ENCODE measurements around the gene MAP2K5.

The MAP2K5 gene

GRCh38 chr15:67836955-67837354, 294.5 kb downstream of the MAP2K5 start:
- DNase-seq (ENCODE audit: low read depth): no peak
- H3K4me3 ChIP-seq (ENCODE audit: low read depth, low read length): no peak overlapping the region
- TF ChIP-seq, protein P1, sequence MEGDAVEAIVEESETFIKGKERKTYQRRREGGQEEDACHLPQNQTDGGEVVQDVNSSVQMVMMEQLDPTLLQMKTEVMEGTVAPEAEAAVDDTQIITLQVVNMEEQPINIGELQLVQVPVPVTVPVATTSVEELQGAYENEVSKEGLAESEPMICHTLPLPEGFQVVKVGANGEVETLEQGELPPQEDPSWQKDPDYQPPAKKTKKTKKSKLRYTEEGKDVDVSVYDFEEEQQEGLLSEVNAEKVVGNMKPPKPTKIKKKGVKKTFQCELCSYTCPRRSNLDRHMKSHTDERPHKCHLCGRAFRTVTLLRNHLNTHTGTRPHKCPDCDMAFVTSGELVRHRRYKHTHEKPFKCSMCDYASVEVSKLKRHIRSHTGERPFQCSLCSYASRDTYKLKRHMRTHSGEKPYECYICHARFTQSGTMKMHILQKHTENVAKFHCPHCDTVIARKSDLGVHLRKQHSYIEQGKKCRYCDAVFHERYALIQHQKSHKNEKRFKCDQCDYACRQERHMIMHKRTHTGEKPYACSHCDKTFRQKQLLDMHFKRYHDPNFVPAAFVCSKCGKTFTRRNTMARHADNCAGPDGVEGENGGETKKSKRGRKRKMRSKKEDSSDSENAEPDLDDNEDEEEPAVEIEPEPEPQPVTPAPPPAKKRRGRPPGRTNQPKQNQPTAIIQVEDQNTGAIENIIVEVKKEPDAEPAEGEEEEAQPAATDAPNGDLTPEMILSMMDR (IDR thresholded peaks at IDR 0.05; ENCODE audit: control insufficient read depth, extremely low read depth, insufficient read depth): no peak

DNA sequence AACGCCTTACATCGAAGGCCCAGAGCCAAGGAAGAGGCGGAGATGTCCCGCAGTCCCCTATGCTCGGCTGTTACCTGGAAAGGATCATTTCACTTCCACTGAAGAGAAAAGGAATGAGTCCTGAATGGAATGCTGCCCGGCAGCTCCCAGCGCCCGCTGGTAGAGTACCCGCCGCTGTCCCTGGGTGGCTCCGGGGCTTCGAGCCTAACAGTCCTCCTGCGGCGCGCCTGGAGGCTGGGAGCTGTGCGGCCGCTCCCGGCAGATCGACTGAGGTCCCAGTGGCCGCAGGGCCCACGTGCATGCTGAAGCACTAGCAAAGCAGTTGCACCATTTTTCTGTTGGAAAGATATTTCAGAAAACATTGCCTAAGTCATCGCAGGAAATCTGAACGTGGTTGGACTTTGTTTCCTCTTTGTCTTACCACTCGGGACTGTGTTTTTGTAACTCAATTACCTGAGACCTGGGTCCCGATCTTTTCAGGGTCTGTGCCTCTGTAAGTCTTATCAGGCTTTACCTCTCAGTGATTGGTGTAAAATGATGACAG, 296.4 kb downstream of the MAP2K5 start:
- TF ChIP-seq, protein P1 (IDR thresholded peaks at IDR 0.05; ENCODE audit: control insufficient read depth, extremely low read depth, insufficient read depth): no peak
- peak overlapping the region; percentile 88; the same call in 1 of the 2 replicates for H3K4me3 ChIP-seq (ENCODE audit: low read depth, low read length)
- no peak for DNase-seq (ENCODE audit: low read depth)

DNA sequence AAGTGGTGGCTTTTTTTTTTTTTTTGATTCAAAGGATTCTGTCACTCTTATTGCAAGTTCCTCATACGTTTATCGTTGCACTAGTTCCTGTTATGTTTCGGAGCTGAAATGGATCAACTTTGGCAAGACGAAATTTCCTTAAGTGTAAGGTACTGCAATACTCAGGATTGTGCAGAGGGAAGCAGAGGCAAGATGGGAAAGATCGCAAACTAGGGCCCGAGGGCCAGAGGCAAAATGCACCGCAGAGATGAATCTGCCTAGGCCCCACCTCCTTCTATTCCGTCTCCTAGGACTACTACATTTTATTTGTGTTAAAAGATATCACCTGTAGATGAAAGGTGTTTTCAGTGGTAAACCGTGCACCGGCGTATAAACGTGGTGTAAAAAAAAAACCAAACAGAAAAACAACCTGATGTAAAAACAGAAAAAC, 297.0 kb downstream of the MAP2K5 start:
- peak overlapping the region; percentile 88 for H3K4me3 ChIP-seq (ENCODE audit: low read depth, low read length)
- TF ChIP-seq, protein P1 (IDR thresholded peaks at IDR 0.05; ENCODE audit: control insufficient read depth, extremely low read depth, insufficient read depth): no peak
- peak; percentile 27 for DNase-seq (ENCODE audit: low read depth)

- peak; percentile 79 for DNase-seq (ENCODE audit: low read depth)
- peak within 1 kb of the TSS; percentile 88 for H3K4me3 ChIP-seq (ENCODE audit: low read depth, low read length)
- TF ChIP-seq, protein P1 (IDR thresholded peaks at IDR 0.05; ENCODE audit: control insufficient read depth, extremely low read depth, insufficient read depth): no peak
Measured at GRCh38 chr15:67839929-67840748, 297.6 kb downstream of the MAP2K5 start, which contains the start of gene RNU6-1. Gene RNU6-1 (minus strand): TSS chr15:67840045.

DNA sequence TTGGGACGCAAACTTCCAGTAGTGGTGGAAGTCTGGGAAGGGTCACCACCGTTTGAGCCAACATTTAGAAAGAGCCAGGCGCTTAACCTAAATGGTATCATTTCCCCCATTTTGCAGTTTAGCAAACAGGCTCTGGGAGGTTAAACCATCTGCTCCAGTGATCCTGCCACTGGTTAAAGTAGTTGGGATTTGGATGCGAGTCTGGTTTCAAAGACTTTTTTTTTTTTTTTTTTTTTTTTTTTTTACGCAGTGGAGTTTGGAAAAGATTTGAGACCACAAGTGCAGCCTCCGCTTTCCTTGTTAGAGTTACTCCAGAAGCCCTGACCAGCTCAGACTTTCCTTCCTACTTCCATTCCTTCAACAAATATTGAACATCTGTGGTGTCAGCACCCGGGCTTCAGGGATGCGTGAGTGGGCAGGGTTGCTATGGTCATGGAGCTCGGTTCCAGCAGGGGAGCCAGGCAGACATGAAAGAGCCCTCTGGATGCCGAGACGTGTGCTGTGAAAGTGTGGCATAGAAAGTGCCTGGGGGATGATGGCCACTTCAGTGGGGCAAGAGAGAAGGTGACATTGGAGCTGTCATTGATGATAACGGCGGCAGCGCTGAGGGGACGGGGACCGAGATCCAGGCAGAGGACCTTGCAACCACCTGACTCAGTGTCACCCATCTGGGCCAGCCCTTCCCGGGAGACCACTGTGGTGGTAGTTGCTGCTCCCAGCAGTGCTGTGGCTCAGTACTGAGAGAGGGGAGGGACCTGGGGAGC, 298.4 kb downstream of the MAP2K5 start:
- peak overlapping the region; percentile 88 for H3K4me3 ChIP-seq (ENCODE audit: low read depth, low read length)
- DNase-seq (ENCODE audit: low read depth): no peak
- TF ChIP-seq, protein P1 (IDR thresholded peaks at IDR 0.05; ENCODE audit: control insufficient read depth, extremely low read depth, insufficient read depth): no peak

DNA sequence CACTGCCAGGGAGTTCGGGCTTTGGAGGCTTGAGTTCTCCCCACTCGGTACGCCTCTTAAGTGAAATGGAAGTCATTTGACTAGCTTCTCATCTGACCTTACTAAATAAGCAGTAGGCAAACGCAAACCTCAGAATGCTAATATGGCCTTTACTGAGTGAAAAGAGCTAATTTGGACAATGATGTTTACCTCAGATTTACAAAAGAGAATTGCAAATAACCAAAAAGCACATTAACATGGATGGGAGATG, 298.9 kb downstream of the MAP2K5 start:
- H3K4me3 ChIP-seq (ENCODE audit: low read depth, low read length): no peak overlapping the region; the same call in 1 of the 2 replicates
- DNase-seq (ENCODE audit: low read depth): no peak
- TF ChIP-seq, protein P1 (IDR thresholded peaks at IDR 0.05; ENCODE audit: control insufficient read depth, extremely low read depth, insufficient read depth): no peak

Measured in LNCaP clone FGC (cell line).